H9 (cell line): ENCODE measurements around the gene MYRIP. TPM values are rescaled to one million over a fixed set of nuclear protein-coding genes. Genes with fewer than 3 reads are reported as not detected.

Experiments
- DNase-seq: peaks from one replicate; pipeline ENCODE4 v3.0.0-alpha.2; 2017
- H2AFZ ChIP-seq: one replicate; pipeline ENCODE4 v1.6.1; 2013; ENCODE audit warnings: mild to moderate bottlenecking, low read length, control low read depth, moderate library complexity
- H2AK5ac ChIP-seq: 2 replicates; pipeline ENCODE4 v1.6.1; 2013; ENCODE audit warnings: low read length, control low read depth, mixed read lengths; ENCODE audit not compliant: insufficient read length
- H2BK120ac ChIP-seq: one replicate; pipeline ENCODE4 v1.6.1; 2013; ENCODE audit warnings: low read depth, mild to moderate bottlenecking, low read length, control low read depth, inconsistent platforms; ENCODE audit not compliant: poor library complexity, severe bottlenecking
- H2BK12ac ChIP-seq: 2 replicates; pipeline ENCODE4 v1.6.1; 2013; ENCODE audit warnings: low read length, control low read depth, mixed read lengths, low read depth; ENCODE audit not compliant: insufficient read length
- H2BK15ac ChIP-seq: 2 replicates; pipeline ENCODE4 v1.6.1; 2013; ENCODE audit warnings: low read depth, low read length, control low read depth
- H2BK20ac ChIP-seq: one replicate; pipeline ENCODE4 v1.6.1; 2013; ENCODE audit warnings: low read depth, mild to moderate bottlenecking, low read length, control low read depth, inconsistent platforms; ENCODE audit not compliant: poor library complexity, severe bottlenecking
- H2BK5ac ChIP-seq: 2 replicates; pipeline ENCODE4 v1.6.1; 2013; ENCODE audit warnings: low read length, control low read depth, mixed read lengths; ENCODE audit not compliant: insufficient read length
- H3K14ac ChIP-seq: 2 replicates; pipeline ENCODE4 v1.6.1; 2013; ENCODE audit warnings: low read length, control low read depth; ENCODE audit not compliant: insufficient read depth
- H3K18ac ChIP-seq: 2 replicates; pipeline ENCODE4 v1.6.1; 2013; ENCODE audit warnings: low read depth, mild to moderate bottlenecking, mixed read lengths, low read length, control low read depth; ENCODE audit not compliant: insufficient read length
- H3K23ac ChIP-seq: 2 replicates; pipeline ENCODE4 v1.6.1; 2013; ENCODE audit warnings: low read length, control low read depth, mixed read lengths, low read depth; ENCODE audit not compliant: insufficient read length
- H3K23me2 ChIP-seq: 2 replicates; pipeline ENCODE4 v1.6.1; 2013; ENCODE audit warnings: low read depth, mild to moderate bottlenecking, mixed read lengths, low read length, control low read depth; ENCODE audit not compliant: insufficient read length, poor library complexity, severe bottlenecking
- H3K27ac ChIP-seq: 2 replicates; pipeline ENCODE4 v1.5.1; 2013; ENCODE audit warnings: low read length, control low read depth, mixed read lengths, low read depth; ENCODE audit not compliant: insufficient read length
- H3K27me3 ChIP-seq: 2 replicates; pipeline ENCODE4 v1.6.1; 2013; ENCODE audit warnings: low read length, control low read depth, inconsistent platforms; ENCODE audit not compliant: insufficient read depth
- H3K4ac ChIP-seq: 2 replicates; pipeline ENCODE4 v1.6.1; 2013; ENCODE audit warnings: low read depth, mild to moderate bottlenecking, control low read depth, inconsistent platforms, low read length, moderate library complexity
- H3K4me1 ChIP-seq: 2 replicates; pipeline ENCODE4 v1.6.1; 2013; ENCODE audit warnings: low read length, control low read depth, inconsistent platforms; ENCODE audit not compliant: insufficient read depth
- H3K4me2 ChIP-seq: 2 replicates; pipeline ENCODE4 v1.6.1; 2013; ENCODE audit warnings: low read length, control low read depth, mixed read lengths; ENCODE audit not compliant: insufficient read length, insufficient read depth
- H3K56ac ChIP-seq: 2 replicates; pipeline ENCODE4 v1.6.1; 2013; ENCODE audit warnings: low read depth, mild to moderate bottlenecking, mixed read lengths, low read length, control low read depth; ENCODE audit not compliant: insufficient read length
- H3K79me1 ChIP-seq: 2 replicates; pipeline ENCODE4 v1.6.1; 2013; ENCODE audit warnings: low read depth, mild to moderate bottlenecking, moderate library complexity, low read length, control low read depth, inconsistent platforms; ENCODE audit not compliant: insufficient read depth, poor library complexity, severe bottlenecking
- H3K79me2 ChIP-seq: 2 replicates; pipeline ENCODE4 v1.6.1; 2013; ENCODE audit warnings: low read length, control low read depth, inconsistent platforms; ENCODE audit not compliant: insufficient read depth
- H3K9ac ChIP-seq: 2 replicates; pipeline ENCODE4 v1.6.1; 2013; ENCODE audit warnings: low read length, control low read depth, mixed read lengths; ENCODE audit not compliant: insufficient read length; ENCODE audit errors: extremely low read depth
- H3K9me3 ChIP-seq: one replicate; pipeline ENCODE4 v1.6.1; 2013; ENCODE audit warnings: low read depth, low read length, inconsistent platforms; ENCODE audit not compliant: control insufficient read depth
- H3T11ph ChIP-seq: one replicate; pipeline ENCODE4 v1.6.1; 2013; ENCODE audit warnings: mild to moderate bottlenecking, low read length, control low read depth, inconsistent platforms
- H4K20me1 ChIP-seq: one replicate; pipeline ENCODE4 v1.6.1; 2013; ENCODE audit not compliant: control insufficient read depth, insufficient read length, insufficient read depth
- H4K5ac ChIP-seq: 2 replicates; pipeline ENCODE4 v1.6.1; 2013; ENCODE audit warnings: low read depth, mild to moderate bottlenecking, mixed read lengths, low read length, control low read depth; ENCODE audit not compliant: insufficient read length
- H4K8ac ChIP-seq: replicated peaks from 2 replicates; pipeline ENCODE4 v1.6.1; 2013; ENCODE audit warnings: low read length, control low read depth, mixed read lengths, low read depth; ENCODE audit not compliant: insufficient read length
- H4K91ac ChIP-seq: 2 replicates; pipeline ENCODE4 v1.6.1; 2013; ENCODE audit warnings: low read depth, mild to moderate bottlenecking, moderate library complexity, mixed read lengths, low read length, control low read depth; ENCODE audit not compliant: insufficient read length
- H3K27ac Mint-ChIP-seq, 3 experiments: 2 replicates in 2 of 3; 3 replicates in 1 of 3; pipeline ENCODE4 v1.8.0; 2020 to 2021; ENCODE audit warnings: mixed read lengths in 3 of 3, mild to moderate bottlenecking in 1 of 3, moderate library complexity in 1 of 3
- H3K27me3 Mint-ChIP-seq: 2 replicates; pipeline ENCODE4 v1.8.0; 2021; ENCODE audit warnings: low read depth, mild to moderate bottlenecking, moderate library complexity, mixed read lengths
- H3K36me3 Mint-ChIP-seq, 3 experiments: 2 replicates in 2 of 3; 3 replicates in 1 of 3; pipeline ENCODE4 v1.8.0; 2020 to 2021; ENCODE audit warnings: low read depth in 3 of 3, mixed read lengths in 3 of 3; ENCODE audit not compliant: insufficient read depth in 1 of 3
- H3K4me1 Mint-ChIP-seq, 2 experiments: 2 replicates each; pipeline ENCODE4 v1.8.0; 2020; ENCODE audit warnings: mixed read lengths in 2 of 2
- H3K4me3 Mint-ChIP-seq, 2 experiments: 2 replicates in 1 of 2; 3 replicates in 1 of 2; pipeline ENCODE4 v1.8.0; 2020 to 2021; ENCODE audit warnings: mild to moderate bottlenecking in 2 of 2, mixed read lengths in 2 of 2, moderate library complexity in 1 of 2
- H3K9me3 Mint-ChIP-seq, 2 experiments: 2 replicates in 1 of 2; 3 replicates in 1 of 2; pipeline ENCODE4 v1.8.0; 2020; ENCODE audit warnings: mild to moderate bottlenecking in 2 of 2, mixed read lengths in 2 of 2, moderate library complexity in 1 of 2
- CTCF ChIP-seq: fragments of 200-600 bp; sonication (generic); conservative IDR thresholded peaks from 3 replicates; pipeline ENCODE4 v1.8.0; 2021; ENCODE audit warnings: antibody characterized with exemption, mild to moderate bottlenecking
- WGBS: extraction: QIAGEN DNeasy Blood & Tissue Kit; methylation state at CpG from one replicate; pipeline ENCODE4 v1.1.7; 2013; ENCODE audit warnings: missing lambda C conversion rate, low lambda C conversion rate, mixed read lengths; ENCODE audit not compliant: insufficient read length; ENCODE audit errors: extremely low coverage; 5-methylcytosine and 5-hydroxymethylcytosine counted together
- total RNA-seq: library from RNA; stranded (reverse); gene quantifications from 2 replicates; pipeline ENCODE4 v1.2.1, GENCODE V29; 2021

Gene MYRIP
- total RNA-seq, 1 experiment from 2014 or later: 1.8 TPM

- Histone ChIP-seq H2BK120ac (no peak overlapping the region), H3K79me1 (no peaks in the 10 kb centered on the region), H4K20me1 (no peaks in the 10 kb centered on the region), H3K79me2 (no peaks in the 10 kb centered on the region), H2BK15ac (no peak overlapping the region), H3K4me1 (no peaks in the 10 kb centered on the region), H3K9me3 (no peaks in the 10 kb centered on the region), H2BK20ac (no peak overlapping the region), H3K18ac (no peak overlapping the region), H3K27me3 (no peaks in the 10 kb centered on the region), H3K9ac (no peak overlapping the region), H4K5ac (no peak overlapping the region), H3T11ph (no peak overlapping the region), H2BK12ac (no peak overlapping the region), H2AFZ (no peak overlapping the region), H4K91ac (no peak overlapping the region), H2AK5ac (no peak overlapping the region), H3K14ac (no peak overlapping the region), H3K56ac (no peak overlapping the region), H3K23ac (no peak overlapping the region), H3K27ac (no peak overlapping the region), H3K23me2 (no peaks in the 10 kb centered on the region), H3K4ac (no peak overlapping the region), H2BK5ac (no peak overlapping the region), H3K4me2 (no peak overlapping the region), H4K8ac (no peak overlapping the region)
- no peak overlapping the region for H3K27ac Mint-ChIP-seq
- H3K36me3 Mint-ChIP-seq: no peaks in the 10 kb centered on the region; a peak in 1 of 7 replicates
- no peaks in the 10 kb centered on the region for H3K4me1 Mint-ChIP-seq
- WGBS: no CpG with 5 or more reads among the region's 2 CpGs
- H3K4me3 Mint-ChIP-seq: no peak overlapping the region
- no peak for TF ChIP-seq CTCF
- peaks cover 6% of the 10 kb centered on the region for H3K27me3 Mint-ChIP-seq
- H3K9me3 Mint-ChIP-seq: peaks cover 2 to 7% of the 10 kb centered on the region in 2 experiments; a peak in 4 of 5 replicates
- no peak for DNase-seq
Observed at GRCh38 chr3:39970982-39971381, 161.6 kb downstream of the MYRIP start.
